Panc1 (cell line): ENCODE measurements around the gene ARFGAP1.

Source experiments
- CTCF ChIP-seq: fragments of 450-650 bp; IDR thresholded peaks from 2 replicates; pipeline ENCODE4 v1.5.1; 2017; ENCODE audit warnings: mild to moderate bottlenecking
- POLR2AphosphoS5 ChIP-seq: IDR thresholded peaks from 2 replicates; pipeline ENCODE4 v1.6.1; 2012; ENCODE audit warnings: mild to moderate bottlenecking, low read depth, low read length, moderate library complexity
- SIN3A ChIP-seq: IDR thresholded peaks from 2 replicates; pipeline ENCODE4 v1.6.1; 2012; ENCODE audit warnings: low read depth, mild to moderate bottlenecking, low read length, moderate library complexity, borderline replicate concordance; ENCODE audit not compliant: insufficient read depth

- no peak for TF ChIP-seq CTCF
- no peak for TF ChIP-seq SIN3A
- no peak for TF ChIP-seq POLR2AphosphoS5
Measured at GRCh38 chr20:63265891-63266515, 6.6 kb upstream of the ARFGAP1 start.
